ENCODE results near the gene ZNF32. TPM values are rescaled to one million over a fixed set of nuclear protein-coding genes. Genes with fewer than 3 reads are reported as not detected.

Gene ZNF32
- total RNA-seq, 1 experiment from 2014 or later: 30.3 TPM

DNA sequence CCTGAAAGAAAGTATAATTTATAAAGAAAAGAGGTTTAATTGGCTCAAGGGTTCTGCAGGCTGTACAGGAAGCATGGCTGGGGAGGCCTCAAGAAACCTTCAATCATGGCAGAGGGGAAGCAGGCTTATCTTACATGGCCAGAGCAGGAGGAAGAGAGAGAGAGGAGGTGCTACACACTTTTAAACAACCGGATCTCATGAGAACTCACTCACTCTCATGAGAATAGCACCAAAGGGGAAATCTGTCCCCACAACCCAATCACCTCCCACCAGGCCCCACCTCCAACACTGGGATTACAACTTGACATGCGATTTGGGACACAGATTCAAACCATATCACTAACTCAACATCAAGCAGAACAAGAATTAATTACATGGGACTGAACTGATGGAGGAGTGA, 49.3 kb downstream of the ZNF32 start:
- Mint-ChIP-seq H3K9me3 (ENCODE audit: unreplicated experiment) (peaks cover 15% of the 10 kb centered on the region), H3K36me3 (ENCODE audit: insufficient read depth, unreplicated experiment) (peaks cover 4% of the 10 kb centered on the region), H3K27ac (ENCODE audit: unreplicated experiment) (no peak overlapping the region), H3K4me1 (ENCODE audit: low read depth, unreplicated experiment) (no peaks in the 10 kb centered on the region), H3K27me3 (ENCODE audit: insufficient read depth, unreplicated experiment) (peaks cover 7% of the 10 kb centered on the region), H3K4me3 (ENCODE audit: unreplicated experiment) (no peak overlapping the region)
- TF ChIP-seq, protein P1, sequence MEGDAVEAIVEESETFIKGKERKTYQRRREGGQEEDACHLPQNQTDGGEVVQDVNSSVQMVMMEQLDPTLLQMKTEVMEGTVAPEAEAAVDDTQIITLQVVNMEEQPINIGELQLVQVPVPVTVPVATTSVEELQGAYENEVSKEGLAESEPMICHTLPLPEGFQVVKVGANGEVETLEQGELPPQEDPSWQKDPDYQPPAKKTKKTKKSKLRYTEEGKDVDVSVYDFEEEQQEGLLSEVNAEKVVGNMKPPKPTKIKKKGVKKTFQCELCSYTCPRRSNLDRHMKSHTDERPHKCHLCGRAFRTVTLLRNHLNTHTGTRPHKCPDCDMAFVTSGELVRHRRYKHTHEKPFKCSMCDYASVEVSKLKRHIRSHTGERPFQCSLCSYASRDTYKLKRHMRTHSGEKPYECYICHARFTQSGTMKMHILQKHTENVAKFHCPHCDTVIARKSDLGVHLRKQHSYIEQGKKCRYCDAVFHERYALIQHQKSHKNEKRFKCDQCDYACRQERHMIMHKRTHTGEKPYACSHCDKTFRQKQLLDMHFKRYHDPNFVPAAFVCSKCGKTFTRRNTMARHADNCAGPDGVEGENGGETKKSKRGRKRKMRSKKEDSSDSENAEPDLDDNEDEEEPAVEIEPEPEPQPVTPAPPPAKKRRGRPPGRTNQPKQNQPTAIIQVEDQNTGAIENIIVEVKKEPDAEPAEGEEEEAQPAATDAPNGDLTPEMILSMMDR (IDR thresholded peaks at IDR 0.05; ENCODE audit: insufficient read depth in 1 of 2, low read depth in 1 of 2, low read length in 1 of 2, severe bottlenecking in 1 of 2, unreplicated experiment in 1 of 2): no peak
- Histone ChIP-seq H3K4me1 (no peaks in the 10 kb centered on the region), H3K27me3 (replicated peaks; ENCODE audit: control insufficient read depth, insufficient read depth, low read length) (no peaks in the 10 kb centered on the region), H3K36me3 (ENCODE audit: control insufficient read depth, insufficient read depth, low read length) (no peaks in the 10 kb centered on the region), H3K9me3 (peaks cover 11% of the 10 kb centered on the region; the same call in 1 of the 2 replicates), H3K4me3 (ENCODE audit: low read depth, low read length) (no peak overlapping the region)
- BruUV-seq (replicated peaks): no TSS peak
- no peak for DNase-seq
- intact Hi-C loops (cut with micrococcal nuclease; ENCODE audit: unreplicated experiment): no loop called here
- CTCF ChIA-PET: no interaction called here
- POLR2A ChIA-PET: no interaction called here

DNA sequence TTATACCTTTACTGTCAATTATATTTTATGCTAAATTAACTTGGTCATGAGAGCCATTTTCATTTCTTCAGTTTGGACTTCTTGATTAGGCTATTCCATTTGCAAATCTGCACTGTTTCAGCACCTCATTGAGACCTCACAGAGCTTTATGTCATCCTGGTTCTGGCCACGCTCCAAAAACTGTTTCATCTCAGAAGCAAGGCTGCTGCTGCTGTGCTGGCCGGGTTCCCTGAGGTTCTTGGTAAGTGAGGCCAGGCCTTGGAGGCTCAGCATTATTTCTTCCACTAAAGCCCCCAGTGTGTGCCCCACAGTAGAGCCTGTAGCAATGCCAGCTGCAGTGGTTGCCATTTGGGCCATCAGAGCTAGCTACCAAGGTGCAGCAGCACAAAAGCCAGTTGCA, 50.2 kb downstream of the ZNF32 start:
- H3K9me3 ChIP-seq: peaks cover 11% of the 10 kb centered on the region; the same call in 1 of the 2 replicates
- H3K4me3 ChIP-seq (ENCODE audit: low read depth, low read length): no peak overlapping the region
- H3K27me3 ChIP-seq (replicated peaks; ENCODE audit: control insufficient read depth, insufficient read depth, low read length): no peaks in the 10 kb centered on the region
- Mint-ChIP-seq H3K36me3 (ENCODE audit: insufficient read depth, unreplicated experiment) (peaks cover 4% of the 10 kb centered on the region), H3K27ac (ENCODE audit: unreplicated experiment) (no peak overlapping the region), H3K4me1 (ENCODE audit: low read depth, unreplicated experiment) (no peaks in the 10 kb centered on the region), H3K27me3 (ENCODE audit: insufficient read depth, unreplicated experiment) (peaks cover 4% of the 10 kb centered on the region), H3K4me3 (ENCODE audit: unreplicated experiment) (no peak overlapping the region), H3K9me3 (ENCODE audit: unreplicated experiment) (peaks cover 22% of the 10 kb centered on the region)
- CTCF ChIA-PET: no interaction called here
- POLR2A ChIA-PET: no interaction called here
- no TSS peak for BruUV-seq (replicated peaks)
- no peaks in the 10 kb centered on the region for H3K4me1 ChIP-seq
- no peak for DNase-seq
- TF ChIP-seq, protein P1 (IDR thresholded peaks at IDR 0.05; ENCODE audit: insufficient read depth in 1 of 2, low read depth in 1 of 2, low read length in 1 of 2, severe bottlenecking in 1 of 2, unreplicated experiment in 1 of 2): no peak
- no peaks in the 10 kb centered on the region for H3K36me3 ChIP-seq (ENCODE audit: control insufficient read depth, insufficient read depth, low read length)
- intact Hi-C loops (cut with micrococcal nuclease; ENCODE audit: unreplicated experiment): no loop called here

DNA sequence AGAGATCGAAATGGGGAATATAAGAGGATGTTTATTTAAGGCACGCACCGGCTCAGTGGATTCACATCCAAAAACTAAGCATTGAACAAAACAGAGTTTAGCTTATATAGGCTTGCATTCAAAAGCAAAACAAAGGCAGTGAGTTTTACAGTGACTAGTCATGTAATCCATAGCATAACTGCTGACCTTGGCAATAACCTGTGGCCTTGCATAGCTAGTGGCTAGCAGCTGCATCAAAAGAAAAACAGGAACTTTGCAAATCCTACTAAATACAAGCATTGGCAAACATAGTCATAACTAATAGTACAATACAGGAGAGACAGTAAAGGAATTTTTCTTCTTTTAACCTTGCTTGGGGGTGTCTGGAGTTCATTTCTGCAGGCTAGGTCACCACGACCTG, 52.1 kb downstream of the ZNF32 start:
- no peaks in the 10 kb centered on the region for H3K27me3 Mint-ChIP-seq (ENCODE audit: insufficient read depth, unreplicated experiment)

More for the DNA sequence above, 52.1 kb downstream of the ZNF32 start:
- Histone ChIP-seq H3K4me3 (ENCODE audit: low read depth, low read length) (no peak overlapping the region), H3K4me1 (no peaks in the 10 kb centered on the region), H3K9me3 (peaks cover 19% of the 10 kb centered on the region), H3K36me3 (ENCODE audit: control insufficient read depth, insufficient read depth, low read length) (no peaks in the 10 kb centered on the region), H3K27me3 (replicated peaks; ENCODE audit: control insufficient read depth, insufficient read depth, low read length) (no peaks in the 10 kb centered on the region)
- intact Hi-C loops (cut with micrococcal nuclease; ENCODE audit: unreplicated experiment): no loop called here
- no peaks in the 10 kb centered on the region for H3K4me1 Mint-ChIP-seq (ENCODE audit: low read depth, unreplicated experiment)
- DNase-seq: no peak
- no TSS peak for BruUV-seq (replicated peaks)
- POLR2A ChIA-PET: no interaction called here
- H3K9me3 Mint-ChIP-seq (ENCODE audit: unreplicated experiment): peaks cover 16% of the 10 kb centered on the region
- H3K36me3 Mint-ChIP-seq (ENCODE audit: insufficient read depth, unreplicated experiment): no peaks in the 10 kb centered on the region
- CTCF ChIA-PET: no interaction called here
- no peak overlapping the region for H3K27ac Mint-ChIP-seq (ENCODE audit: unreplicated experiment)
- TF ChIP-seq, protein P1 (IDR thresholded peaks at IDR 0.05; ENCODE audit: insufficient read depth in 1 of 2, low read depth in 1 of 2, low read length in 1 of 2, severe bottlenecking in 1 of 2, unreplicated experiment in 1 of 2): no peak
- no peak overlapping the region for H3K4me3 Mint-ChIP-seq (ENCODE audit: unreplicated experiment)
